SJSA1 (cell line): ENCODE measurements around the gene SYNDIG1. TPM values are rescaled to one million over a fixed set of nuclear protein-coding genes. Genes with fewer than 3 reads are reported as not detected.
A peak's percentile ranks its signal among the peaks of the same experiment; 100 is the strongest.

ENCODE experiments used
- DNase-seq, 2 experiments: peaks; one replicate each; pipeline ENCODE4 v3.0.0-alpha.2; 2015 to 2020; ENCODE audit warnings: low spot score in 2 of 2, low read depth in 1 of 2
- H3K27ac ChIP-seq: fragments of 250-450 bp; sonication (Bioruptor Pico); 2 replicates; pipeline ENCODE4 v1.5.1; 2020; ENCODE audit warnings: mild to moderate bottlenecking, moderate library complexity
- H3K27me3 ChIP-seq: fragments of 250-450 bp; sonication (Bioruptor Pico); replicated peaks from 2 replicates; pipeline ENCODE4 v1.5.1; 2020; ENCODE audit warnings: mild to moderate bottlenecking, moderate library complexity
- H3K36me3 ChIP-seq: fragments of 250-450 bp; sonication (Bioruptor Pico); 2 replicates; pipeline ENCODE4 v1.5.1; 2020; ENCODE audit warnings: mild to moderate bottlenecking
- H3K4me1 ChIP-seq: fragments of 250-450 bp; sonication (Bioruptor Pico); replicated peaks from 2 replicates; pipeline ENCODE4 v1.6.1; 2021; ENCODE audit warnings: mild to moderate bottlenecking
- H3K4me3 ChIP-seq: fragments of 250-450 bp; sonication (Bioruptor Pico); 2 replicates; pipeline ENCODE4 v1.5.1; 2020; ENCODE audit warnings: mild to moderate bottlenecking
- H3K9me3 ChIP-seq: fragments of 250-450 bp; sonication (Bioruptor Pico); replicated peaks from 2 replicates; pipeline ENCODE4 v1.5.1; 2020; ENCODE audit warnings: mild to moderate bottlenecking
- total RNA-seq: library from RNA; depleted of rRNA; stranded (reverse); fragments of >200 nt; shearing (Covaris generic); gene quantifications from 2 replicates; pipeline ENCODE4 v1.2.3, GENCODE V29; 2014; rRNA removed

SYNDIG1 gene
- total RNA-seq: not detected in 2 replicates

GRCh38 chr20:24469116-24469893 lies at the start of gene SYNDIG1:
TSS of gene SYNDIG1 (plus strand) at chr20:24469629. CDS start at chr20:24543098, 73,469 bp downstream.
- Histone ChIP-seq H3K9me3 (no peaks in the 10 kb centered on the region; the same call in 1 of the 2 replicates), H3K27me3 (peaks cover 72% of the 10 kb centered on the region), H3K27ac (no peak within 1 kb of the TSS), H3K4me3 (peak within 1 kb of the TSS; percentile 9; the same call in 1 of the 2 replicates), H3K4me1 (no peaks in the 10 kb centered on the region), H3K36me3 (no peaks in the 10 kb centered on the region)
- no peak for DNase-seq

- Histone ChIP-seq H3K27ac (no peak overlapping the region), H3K36me3 (no peaks in the 10 kb centered on the region), H3K9me3 (no peaks in the 10 kb centered on the region), H3K4me3 (no peak overlapping the region), H3K4me1 (no peaks in the 10 kb centered on the region), H3K27me3 (no peaks in the 10 kb centered on the region)
- DNase-seq: no peak
Measured at GRCh38 chr20:24419786-24420185, 49.6 kb upstream of the SYNDIG1 start.

- Histone ChIP-seq H3K9me3 (no peaks in the 10 kb centered on the region), H3K27ac (no peak overlapping the region), H3K4me3 (no peak overlapping the region), H3K27me3 (no peaks in the 10 kb centered on the region), H3K36me3 (no peaks in the 10 kb centered on the region), H3K4me1 (no peaks in the 10 kb centered on the region)
- no peak for DNase-seq
Measured at GRCh38 chr20:24420567-24420966, 48.9 kb upstream of the SYNDIG1 start.

- DNase-seq: no peak
- H3K9me3 ChIP-seq: no peaks in the 10 kb centered on the region
- no peaks in the 10 kb centered on the region for H3K27me3 ChIP-seq
- no peaks in the 10 kb centered on the region for H3K4me1 ChIP-seq
- no peak overlapping the region for H3K4me3 ChIP-seq
- no peak overlapping the region for H3K27ac ChIP-seq
- H3K36me3 ChIP-seq: no peaks in the 10 kb centered on the region
Measured at GRCh38 chr20:24421071-24421470, 48.4 kb upstream of the SYNDIG1 start.

- Histone ChIP-seq H3K4me3 (no peak overlapping the region), H3K36me3 (no peaks in the 10 kb centered on the region), H3K4me1 (no peaks in the 10 kb centered on the region), H3K9me3 (no peaks in the 10 kb centered on the region), H3K27me3 (no peaks in the 10 kb centered on the region), H3K27ac (no peak overlapping the region)
- no peak for DNase-seq
Measured at GRCh38 chr20:24422091-24422760, 47.2 kb upstream of the SYNDIG1 start.

GRCh38 chr20:24423390-24424313 lies 45.8 kb upstream of the SYNDIG1 start:
- Histone ChIP-seq H3K9me3 (no peaks in the 10 kb centered on the region), H3K4me1 (no peaks in the 10 kb centered on the region), H3K36me3 (no peaks in the 10 kb centered on the region), H3K27me3 (no peaks in the 10 kb centered on the region), H3K4me3 (no peak overlapping the region), H3K27ac (no peak overlapping the region)
- no peak for DNase-seq

- Histone ChIP-seq H3K4me1 (no peaks in the 10 kb centered on the region), H3K27me3 (no peaks in the 10 kb centered on the region), H3K4me3 (no peak overlapping the region), H3K9me3 (no peaks in the 10 kb centered on the region), H3K27ac (no peak overlapping the region), H3K36me3 (no peaks in the 10 kb centered on the region)
- no peak for DNase-seq
Measured at GRCh38 chr20:24425523-24426135, 43.8 kb upstream of the SYNDIG1 start.

GRCh38 chr20:24431279-24432045 lies 38.0 kb upstream of the SYNDIG1 start:
- no peak for DNase-seq
- Histone ChIP-seq H3K27ac (no peak overlapping the region), H3K4me3 (no peak overlapping the region), H3K4me1 (no peaks in the 10 kb centered on the region), H3K9me3 (no peaks in the 10 kb centered on the region), H3K36me3 (no peaks in the 10 kb centered on the region), H3K27me3 (no peaks in the 10 kb centered on the region)

GRCh38 chr20:24432046-24432442 lies 37.4 kb upstream of the SYNDIG1 start:
- no peaks in the 10 kb centered on the region for H3K27me3 ChIP-seq
- no peak for DNase-seq

GRCh38 chr20:24436160-24436559 lies 33.3 kb upstream of the SYNDIG1 start:
- Histone ChIP-seq H3K4me1 (no peaks in the 10 kb centered on the region), H3K27me3 (0 out of 2 replicates have a peak, but pooled peaks cover 3% of the 10 kb centered on the region), H3K27ac (no peak overlapping the region), H3K9me3 (no peaks in the 10 kb centered on the region), H3K4me3 (no peak overlapping the region), H3K36me3 (no peaks in the 10 kb centered on the region)
- no peak for DNase-seq

More at GRCh38 chr20:24432046-24432442, 37.4 kb upstream of the SYNDIG1 start:
- Histone ChIP-seq H3K4me3 (no peak overlapping the region), H3K4me1 (no peaks in the 10 kb centered on the region), H3K36me3 (no peaks in the 10 kb centered on the region), H3K9me3 (no peaks in the 10 kb centered on the region), H3K27ac (no peak overlapping the region)

GRCh38 chr20:24437196-24438082 lies 32.0 kb upstream of the SYNDIG1 start:
- Histone ChIP-seq H3K4me1 (no peaks in the 10 kb centered on the region), H3K27ac (no peak overlapping the region), H3K4me3 (no peak overlapping the region), H3K9me3 (no peaks in the 10 kb centered on the region), H3K27me3 (0 out of 2 replicates have a peak, but pooled peaks cover 3% of the 10 kb centered on the region), H3K36me3 (no peaks in the 10 kb centered on the region)
- DNase-seq: no peak

- H3K27ac ChIP-seq: no peak overlapping the region
- H3K36me3 ChIP-seq: no peaks in the 10 kb centered on the region
- 0 out of 2 replicates have a peak, but pooled peaks cover 3% of the 10 kb centered on the region for H3K27me3 ChIP-seq
- DNase-seq: no peak
- H3K9me3 ChIP-seq: no peaks in the 10 kb centered on the region
- no peak overlapping the region for H3K4me3 ChIP-seq
- no peaks in the 10 kb centered on the region for H3K4me1 ChIP-seq
Measured at GRCh38 chr20:24438331-24438730, 31.1 kb upstream of the SYNDIG1 start.
